ENCODE measurements around the gene SLC35E3.

SLC35E3 gene

DNA sequence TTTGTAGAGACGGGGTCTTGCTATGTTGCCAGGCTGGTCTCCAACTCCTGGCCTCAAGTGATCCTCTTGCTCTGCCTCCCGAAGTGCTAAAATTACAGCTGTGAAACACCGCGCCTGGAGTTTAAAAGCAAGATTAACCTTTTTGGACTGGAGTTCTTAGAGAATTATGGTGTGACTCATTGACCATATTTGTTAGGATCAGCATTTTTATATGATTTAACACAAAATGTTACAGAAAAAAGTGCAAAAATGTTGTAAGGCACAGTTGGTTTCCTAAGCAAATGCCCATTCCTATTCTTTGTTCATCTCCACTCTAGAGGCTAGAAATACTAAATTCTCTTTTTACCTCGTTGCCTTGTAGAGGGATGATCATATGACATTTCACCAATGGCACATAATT, 27.6 kb downstream of the SLC35E3 start:
- WGBS, 2 donors (ENCODE audit: extremely low coverage in 2 of 2, insufficient read length in 2 of 2, insufficient replicate concordance in 1 of 2), result no CpG with 5 or more reads among the region's 5 CpGs
- Histone ChIP-seq H3K4ac (ENCODE audit: low read length) (no peak overlapping the region), H2BK120ac (ENCODE audit: low read depth, low read length) (no peak overlapping the region), H3K18ac (ENCODE audit: low read length) (no peak overlapping the region), H2BK12ac (ENCODE audit: low read length) (no peak overlapping the region), H4K91ac (ENCODE audit: low read depth, low read length, poor library complexity) (no peak overlapping the region), H2AFZ (ENCODE audit: low read length) (no peak overlapping the region), H4K8ac (ENCODE audit: low read depth, low read length) (no peak overlapping the region), H2AK5ac (ENCODE audit: low read depth, low read length) (no peak overlapping the region), H2BK5ac (ENCODE audit: low read length) (no peak overlapping the region), H2BK15ac (ENCODE audit: low read length) (no peak overlapping the region), H3K27me3 (ENCODE audit: control insufficient read depth in 3 of 3, insufficient read depth in 3 of 3, low read depth in 1 of 3, low read length in 3 of 3) (no peaks in the 10 kb centered on the region), H3K4me1 (ENCODE audit: control insufficient read depth in 2 of 2, insufficient read depth in 1 of 2, low read depth in 1 of 2, low read length in 2 of 2) (peaks cover 0 to 4% of the 10 kb centered on the region in 2 donors), H3K23ac (ENCODE audit: low read depth, low read length, poor library complexity) (no peak overlapping the region), H3K4me3 (ENCODE audit: low read length in 2 of 2) (no peak overlapping the region), H3K79me1 (ENCODE audit: low read depth, low read length) (no peaks in the 10 kb centered on the region), H3K27ac (replicated peaks; ENCODE audit: low read length) (no peak overlapping the region), H3K9ac (ENCODE audit: low read depth, low read length, poor library complexity) (no peak overlapping the region), H3K14ac (ENCODE audit: low read length) (no peak overlapping the region), H3K9me3 (replicated peaks in 1 of 2; ENCODE audit: control insufficient read depth in 2 of 2, insufficient read depth in 1 of 2, low read depth in 1 of 2, low read length in 2 of 2) (no peaks in the 10 kb centered on the region), H3K36me3 (replicated peaks in 1 of 2; ENCODE audit: control insufficient read depth in 2 of 2, insufficient read depth in 2 of 2, low read length in 2 of 2) (peaks cover 0 to under 1% of the 10 kb centered on the region in 2 donors), H3K4me2 (ENCODE audit: insufficient read depth, low read length, poor library complexity, severe bottlenecking) (no peak overlapping the region)
- DNase-seq (ENCODE audit: low spot score), result no peak

- H4K8ac ChIP-seq (ENCODE audit: low read depth, low read length), result no peak overlapping the region
- no peaks in the 10 kb centered on the region for H3K27me3 ChIP-seq (ENCODE audit: control insufficient read depth in 3 of 3, insufficient read depth in 3 of 3, low read depth in 1 of 3, low read length in 3 of 3)
- no peaks in the 10 kb centered on the region for H3K79me1 ChIP-seq (ENCODE audit: low read depth, low read length)
- no peaks in the 10 kb centered on the region for H3K36me3 ChIP-seq (replicated peaks in 1 of 2; ENCODE audit: control insufficient read depth in 2 of 2, insufficient read depth in 2 of 2, low read length in 2 of 2)
- no peak overlapping the region for H2BK12ac ChIP-seq (ENCODE audit: low read length)
- no peaks in the 10 kb centered on the region for H3K9me3 ChIP-seq (replicated peaks in 1 of 2; ENCODE audit: control insufficient read depth in 2 of 2, insufficient read depth in 1 of 2, low read depth in 1 of 2, low read length in 2 of 2)
- H3K4me1 ChIP-seq (ENCODE audit: control insufficient read depth in 2 of 2, insufficient read depth in 1 of 2, low read depth in 1 of 2, low read length in 2 of 2), result peaks cover 0 to 4% of the 10 kb centered on the region in 2 donors
- H4K91ac ChIP-seq (ENCODE audit: low read depth, low read length, poor library complexity), result no peak overlapping the region
- H2AK5ac ChIP-seq (ENCODE audit: low read depth, low read length), result no peak overlapping the region
- no peak overlapping the region for H2BK120ac ChIP-seq (ENCODE audit: low read depth, low read length)
- WGBS, 2 donors (ENCODE audit: extremely low coverage in 2 of 2, insufficient read length in 2 of 2, insufficient replicate concordance in 1 of 2), result no CpG with 5 or more reads among the region's 7 CpGs
- no peak overlapping the region for H2BK5ac ChIP-seq (ENCODE audit: low read length)
- DNase-seq (ENCODE audit: low spot score), result no peak
- no peak overlapping the region for H3K4me3 ChIP-seq (ENCODE audit: low read length in 2 of 2)
- no peak overlapping the region for H3K4ac ChIP-seq (ENCODE audit: low read length)
- no peak overlapping the region for H3K27ac ChIP-seq (replicated peaks; ENCODE audit: low read length)
- H2BK15ac ChIP-seq (ENCODE audit: low read length), result no peak overlapping the region
- H3K4me2 ChIP-seq (ENCODE audit: insufficient read depth, low read length, poor library complexity, severe bottlenecking), result no peak overlapping the region
- no peak overlapping the region for H3K14ac ChIP-seq (ENCODE audit: low read length)
- no peak overlapping the region for H3K23ac ChIP-seq (ENCODE audit: low read depth, low read length, poor library complexity)
- H3K9ac ChIP-seq (ENCODE audit: low read depth, low read length, poor library complexity), result no peak overlapping the region
- H2AFZ ChIP-seq (ENCODE audit: low read length), result no peak overlapping the region
- H3K18ac ChIP-seq (ENCODE audit: low read length), result no peak overlapping the region
Measured at GRCh38 chr12:68775121-68775630, 29.2 kb downstream of the SLC35E3 start.

DNA sequence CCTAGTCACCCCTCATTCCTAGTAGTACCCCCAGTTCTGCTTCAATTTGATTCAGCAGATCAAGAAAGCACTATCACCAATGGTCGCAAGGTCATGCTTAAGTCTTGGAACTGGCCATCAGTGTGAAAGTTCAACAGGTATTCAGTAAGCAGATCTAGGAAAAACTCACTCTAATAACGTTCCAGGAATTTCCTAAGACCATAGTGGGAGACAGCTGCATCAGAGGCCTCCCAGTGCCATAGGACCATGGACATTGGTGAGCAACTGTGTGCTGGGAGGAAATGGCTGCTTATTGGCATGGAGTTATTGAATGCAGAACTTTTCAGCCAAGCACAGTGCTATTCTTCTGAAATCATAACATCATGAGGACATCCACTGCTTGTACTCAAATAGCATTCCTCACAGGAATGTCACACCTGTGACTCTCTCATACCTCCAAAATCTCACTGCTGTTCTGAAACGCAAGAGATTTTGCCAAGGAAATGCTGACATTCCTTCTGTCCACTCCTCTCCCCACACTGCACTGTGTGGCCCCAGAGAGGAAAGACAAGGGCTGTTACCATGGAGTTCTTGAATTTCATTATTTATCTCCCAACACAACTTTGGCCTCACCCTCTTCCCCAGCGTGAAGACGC, 31.1 kb downstream of the SLC35E3 start:
- H3K4me1 ChIP-seq (ENCODE audit: control insufficient read depth in 2 of 2, insufficient read depth in 1 of 2, low read depth in 1 of 2, low read length in 2 of 2), result peaks cover 0 to 4% of the 10 kb centered on the region in 2 donors
- no peak overlapping the region for H3K4me3 ChIP-seq (ENCODE audit: low read length in 2 of 2)
- no peaks in the 10 kb centered on the region for H3K79me1 ChIP-seq (ENCODE audit: low read depth, low read length)
- H3K36me3 ChIP-seq (replicated peaks in 1 of 2; ENCODE audit: control insufficient read depth in 2 of 2, insufficient read depth in 2 of 2, low read length in 2 of 2), result no peaks in the 10 kb centered on the region
- no peak for DNase-seq (ENCODE audit: low spot score)
- no peak overlapping the region for H2BK5ac ChIP-seq (ENCODE audit: low read length)
- H3K9me3 ChIP-seq (replicated peaks in 1 of 2; ENCODE audit: control insufficient read depth in 2 of 2, insufficient read depth in 1 of 2, low read depth in 1 of 2, low read length in 2 of 2), result no peaks in the 10 kb centered on the region
- no peak overlapping the region for H3K27ac ChIP-seq (replicated peaks; ENCODE audit: low read length)
- H4K91ac ChIP-seq (ENCODE audit: low read depth, low read length, poor library complexity), result no peak overlapping the region
- no peak overlapping the region for H3K14ac ChIP-seq (ENCODE audit: low read length)
- no peak overlapping the region for H3K4ac ChIP-seq (ENCODE audit: low read length)
- no peak overlapping the region for H3K9ac ChIP-seq (ENCODE audit: low read depth, low read length, poor library complexity)
- no peak overlapping the region for H2BK12ac ChIP-seq (ENCODE audit: low read length)
- H2AK5ac ChIP-seq (ENCODE audit: low read depth, low read length), result no peak overlapping the region
- no peak overlapping the region for H3K18ac ChIP-seq (ENCODE audit: low read length)
- WGBS, 2 donors (ENCODE audit: extremely low coverage in 2 of 2, insufficient read length in 2 of 2, insufficient replicate concordance in 1 of 2), result no CpG with 5 or more reads among the region's 5 CpGs
- no peak overlapping the region for H3K4me2 ChIP-seq (ENCODE audit: insufficient read depth, low read length, poor library complexity, severe bottlenecking)
- no peak overlapping the region for H2AFZ ChIP-seq (ENCODE audit: low read length)
- H2BK120ac ChIP-seq (ENCODE audit: low read depth, low read length), result no peak overlapping the region
- no peak overlapping the region for H3K23ac ChIP-seq (ENCODE audit: low read depth, low read length, poor library complexity)
- no peak overlapping the region for H2BK15ac ChIP-seq (ENCODE audit: low read length)
- no peaks in the 10 kb centered on the region for H3K27me3 ChIP-seq (ENCODE audit: control insufficient read depth in 3 of 3, insufficient read depth in 3 of 3, low read depth in 1 of 3, low read length in 3 of 3)
- H4K8ac ChIP-seq (ENCODE audit: low read depth, low read length), result no peak overlapping the region

DNA sequence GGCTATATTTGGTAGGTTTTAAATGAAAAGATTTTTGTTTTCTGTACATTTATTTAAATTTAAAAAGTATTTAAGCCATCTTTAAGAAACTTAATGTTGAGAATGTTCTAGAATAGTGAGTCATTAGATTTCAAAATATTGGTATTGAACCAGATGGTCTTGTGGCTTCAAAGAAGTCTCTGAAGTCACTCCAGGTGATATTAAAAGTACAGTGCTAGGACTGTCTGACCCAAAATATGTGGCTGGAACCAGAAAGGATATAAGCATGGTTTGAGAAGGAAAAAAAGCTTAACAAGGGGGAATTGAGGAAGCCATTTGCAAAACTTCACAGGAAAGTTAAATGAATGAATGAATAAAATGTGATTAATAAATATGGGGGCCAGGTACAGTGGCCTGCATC, 33.3 kb downstream of the SLC35E3 start:
- Histone ChIP-seq H3K79me1 (ENCODE audit: low read depth, low read length) (no peaks in the 10 kb centered on the region), H4K91ac (ENCODE audit: low read depth, low read length, poor library complexity) (no peak overlapping the region), H3K9me3 (replicated peaks in 1 of 2; ENCODE audit: control insufficient read depth in 2 of 2, insufficient read depth in 1 of 2, low read depth in 1 of 2, low read length in 2 of 2) (no peaks in the 10 kb centered on the region), H2AFZ (ENCODE audit: low read length) (no peak overlapping the region), H3K18ac (ENCODE audit: low read length) (no peak overlapping the region), H3K27ac (replicated peaks; ENCODE audit: low read length) (no peak overlapping the region), H3K4me3 (ENCODE audit: low read length in 2 of 2) (no peak overlapping the region), H3K4me1 (ENCODE audit: control insufficient read depth in 2 of 2, insufficient read depth in 1 of 2, low read depth in 1 of 2, low read length in 2 of 2) (peaks cover 0 to 4% of the 10 kb centered on the region in 2 donors), H2BK12ac (ENCODE audit: low read length) (no peak overlapping the region), H2AK5ac (ENCODE audit: low read depth, low read length) (no peak overlapping the region), H3K23ac (ENCODE audit: low read depth, low read length, poor library complexity) (no peak overlapping the region), H2BK120ac (ENCODE audit: low read depth, low read length) (no peak overlapping the region), H2BK5ac (ENCODE audit: low read length) (no peak overlapping the region), H3K36me3 (replicated peaks in 1 of 2; ENCODE audit: control insufficient read depth in 2 of 2, insufficient read depth in 2 of 2, low read length in 2 of 2) (no peaks in the 10 kb centered on the region), H3K27me3 (ENCODE audit: control insufficient read depth in 3 of 3, insufficient read depth in 3 of 3, low read depth in 1 of 3, low read length in 3 of 3) (no peaks in the 10 kb centered on the region), H2BK15ac (ENCODE audit: low read length) (no peak overlapping the region), H3K14ac (ENCODE audit: low read length) (no peak overlapping the region), H3K4me2 (ENCODE audit: insufficient read depth, low read length, poor library complexity, severe bottlenecking) (no peak overlapping the region), H3K9ac (ENCODE audit: low read depth, low read length, poor library complexity) (no peak overlapping the region), H4K8ac (ENCODE audit: low read depth, low read length) (no peak overlapping the region), H3K4ac (ENCODE audit: low read length) (no peak overlapping the region)
- DNase-seq (ENCODE audit: low spot score), result no peak

Data from neuronal stem cell (in vitro differentiated cells).